Epithelial cell of esophagus (primary cell): ENCODE data around the gene MAD1L1.

ENCODE experiments used
- DNase-seq: peaks from one replicate; pipeline ENCODE4 v3.0.0; 2010; ENCODE audit warnings: low read depth
- H3K4me3 ChIP-seq: 2 replicates; pipeline ENCODE4 v1.5.1; 2011; ENCODE audit warnings: mild to moderate bottlenecking, low read length, control low read depth
- TF ChIP-seq, protein P1 (sequence below): IDR thresholded peaks from 2 replicates; pipeline ENCODE4 v1.5.1; 2011; ENCODE audit warnings: low read depth, mild to moderate bottlenecking, low read length, control low read depth, inconsistent platforms; ENCODE audit not compliant: insufficient read depth; ENCODE audit errors: missing control alignments

The MAD1L1 gene

GRCh38 chr7:2195400-2196246 lies 37.1 kb downstream of the MAD1L1 start:
- TF ChIP-seq, protein P1, sequence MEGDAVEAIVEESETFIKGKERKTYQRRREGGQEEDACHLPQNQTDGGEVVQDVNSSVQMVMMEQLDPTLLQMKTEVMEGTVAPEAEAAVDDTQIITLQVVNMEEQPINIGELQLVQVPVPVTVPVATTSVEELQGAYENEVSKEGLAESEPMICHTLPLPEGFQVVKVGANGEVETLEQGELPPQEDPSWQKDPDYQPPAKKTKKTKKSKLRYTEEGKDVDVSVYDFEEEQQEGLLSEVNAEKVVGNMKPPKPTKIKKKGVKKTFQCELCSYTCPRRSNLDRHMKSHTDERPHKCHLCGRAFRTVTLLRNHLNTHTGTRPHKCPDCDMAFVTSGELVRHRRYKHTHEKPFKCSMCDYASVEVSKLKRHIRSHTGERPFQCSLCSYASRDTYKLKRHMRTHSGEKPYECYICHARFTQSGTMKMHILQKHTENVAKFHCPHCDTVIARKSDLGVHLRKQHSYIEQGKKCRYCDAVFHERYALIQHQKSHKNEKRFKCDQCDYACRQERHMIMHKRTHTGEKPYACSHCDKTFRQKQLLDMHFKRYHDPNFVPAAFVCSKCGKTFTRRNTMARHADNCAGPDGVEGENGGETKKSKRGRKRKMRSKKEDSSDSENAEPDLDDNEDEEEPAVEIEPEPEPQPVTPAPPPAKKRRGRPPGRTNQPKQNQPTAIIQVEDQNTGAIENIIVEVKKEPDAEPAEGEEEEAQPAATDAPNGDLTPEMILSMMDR, result no peak
- H3K4me3 ChIP-seq, result no peak overlapping the region
- peak; percentile 42 for DNase-seq

- no peak overlapping the region for H3K4me3 ChIP-seq
- TF ChIP-seq, protein P1, result no peak
- DNase-seq, result no peak
Measured at GRCh38 chr7:2193575-2194305, 39.0 kb downstream of the MAD1L1 start.

- TF ChIP-seq, protein P1, result no peak
Measured at GRCh38 chr7:2192831-2193534, 39.8 kb downstream of the MAD1L1 start.

DNA sequence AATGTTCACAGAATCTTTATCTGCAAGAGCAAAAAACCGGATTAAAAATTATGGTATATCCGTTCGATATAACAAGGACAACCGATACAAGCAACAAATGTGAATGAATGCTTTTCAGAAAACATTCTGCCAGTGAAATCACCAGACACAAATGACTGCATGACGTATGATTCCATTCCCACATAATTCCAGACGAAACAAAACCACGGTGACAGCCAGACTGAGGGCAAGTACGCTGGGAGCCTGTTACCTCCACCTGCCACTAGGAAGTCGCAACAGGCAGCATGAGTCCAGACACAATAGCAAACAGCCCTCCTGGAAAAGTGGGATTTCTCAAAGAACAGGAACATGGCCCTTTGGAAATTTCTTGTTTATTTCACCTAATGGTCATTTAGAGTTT lies 41.7 kb downstream of the MAD1L1 start:
- DNase-seq, result no peak
- H3K4me3 ChIP-seq, result no peak overlapping the region
- TF ChIP-seq, protein P1, result no peak

More at GRCh38 chr7:2192831-2193534, 39.8 kb downstream of the MAD1L1 start:
- no peak overlapping the region for H3K4me3 ChIP-seq
- DNase-seq, result no peak

- peak; percentile 31 for DNase-seq
- TF ChIP-seq, protein P1, result no peak
- no peak overlapping the region for H3K4me3 ChIP-seq
Measured at GRCh38 chr7:2190531-2190930, 42.2 kb downstream of the MAD1L1 start.

- TF ChIP-seq, protein P1, result no peak
- H3K4me3 ChIP-seq, result no peak overlapping the region
- DNase-seq, result no peak
Measured at GRCh38 chr7:2186166-2186565, 46.6 kb downstream of the MAD1L1 start.
